PC-3 (cell line): Measurements from ENCODE around the gene FAM53B. TPM values are rescaled to one million over a fixed set of nuclear protein-coding genes. Genes with fewer than 3 reads are reported as not detected.

Source experiments
- ATAC-seq: fragments of 200-7000 bp; cut with Tn5 transposase; 2 replicates; pipeline ENCODE4 v1.9.1; 2020; ENCODE audit warnings: mild to moderate bottlenecking, moderate library complexity
- BruUV-seq: library from RNA; stranded (reverse); fragments of 400-500 nt; replicated peaks from 2 replicates; lab custom pipeline; 2021; lab: Mats Ljungman, UMichigan
- CTCF ChIA-PET: fragments of 300-600 bp; sonication (Branson Sonifier 250); formaldehyde crosslinking; loops from one replicate; lab custom pipeline; 2022; ENCODE audit warnings: antibody characterized with exemption; lab: Charles Lee
- POLR2A ChIA-PET: fragments of 300-600 bp; sonication (Branson Sonifier 250); formaldehyde crosslinking; loops from one replicate; lab custom pipeline; 2022; ENCODE audit warnings: antibody characterized with exemption; ENCODE audit not compliant: unreplicated experiment; lab: Charles Lee
- DNase-seq: peaks from one replicate; pipeline ENCODE4 v3.0.0-alpha.2; 2015
- H2AFZ ChIP-seq: fragments of 300-600 bp; sonication (generic); 2 replicates; pipeline ENCODE4 v1.6.0; 2016; ENCODE audit warnings: antibody characterized with exemption, low read length
- H3F3A ChIP-seq: fragments of 300-600 bp; sonication (generic); one replicate; pipeline ENCODE4 v1.6.0; 2017; ENCODE audit warnings: antibody characterized with exemption, low read length, control low read depth, mild to moderate bottlenecking; ENCODE audit not compliant: unreplicated experiment
- H3K27ac ChIP-seq: fragments of 300-600 bp; sonication (generic); 2 replicates; pipeline ENCODE4 v1.5.1; 2016; ENCODE audit warnings: mild to moderate bottlenecking, low read length
- H3K27me3 ChIP-seq: fragments of 300-600 bp; sonication (generic); 2 replicates; pipeline ENCODE4 v1.6.1; 2016; ENCODE audit warnings: low read length, mixed read lengths
- H3K36me3 ChIP-seq: fragments of 300-600 bp; sonication (generic); 2 replicates; pipeline ENCODE4 v1.6.1; 2016; ENCODE audit warnings: low read depth, mixed run types, low read length, mixed read lengths
- H3K4me1 ChIP-seq: fragments of 300-600 bp; sonication (generic); 2 replicates; pipeline ENCODE4 v1.5.1; 2016; ENCODE audit warnings: low read length; ENCODE audit not compliant: insufficient read depth
- H3K4me2 ChIP-seq: fragments of 300-600 bp; sonication (generic); 2 replicates; pipeline ENCODE4 v1.6.0; 2016; ENCODE audit warnings: low read length
- H3K4me3 ChIP-seq: fragments of 300-600 bp; sonication (generic); 2 replicates; pipeline ENCODE4 v1.5.1; 2016; ENCODE audit warnings: mild to moderate bottlenecking, low read length, mixed read lengths
- H3K79me2 ChIP-seq: fragments of 300-600 bp; sonication (generic); 2 replicates; pipeline ENCODE4 v1.6.1; 2017; ENCODE audit warnings: low read length, mixed read lengths
- H3K9ac ChIP-seq: fragments of 300-600 bp; sonication (generic); 2 replicates; pipeline ENCODE4 v1.6.0; 2016; ENCODE audit warnings: mild to moderate bottlenecking, low read length
- H3K9me2 ChIP-seq: fragments of 300-600 bp; sonication (generic); replicated peaks from 2 replicates; pipeline ENCODE4 v1.6.1; 2016; ENCODE audit warnings: mixed run types, low read length, mixed read lengths
- H3K9me3 ChIP-seq: fragments of 300-600 bp; sonication (generic); 2 replicates; pipeline ENCODE4 v1.6.1; 2016; ENCODE audit warnings: low read length, mixed read lengths
- H4K20me1 ChIP-seq: fragments of 300-600 bp; sonication (generic); 2 replicates; pipeline ENCODE4 v1.6.1; 2016; ENCODE audit warnings: low read length, mixed read lengths
- CTCF ChIP-seq: fragments of 300-600 bp; sonication (generic); conservative IDR thresholded peaks from 2 replicates; pipeline ENCODE4 v1.5.1; 2017; ENCODE audit warnings: antibody characterized with exemption, low read depth, mild to moderate bottlenecking, low read length
- EZH2 ChIP-seq: fragments of 300-600 bp; sonication (generic); IDR thresholded peaks from one replicate; pipeline ENCODE4 v1.6.1; 2017; ENCODE audit warnings: antibody characterized with exemption, mild to moderate bottlenecking, low read length; ENCODE audit not compliant: unreplicated experiment
- EZH2phosphoT487 ChIP-seq: fragments of 300-600 bp; sonication (generic); IDR thresholded peaks from 2 replicates; pipeline ENCODE4 v1.6.1; 2018; ENCODE audit warnings: mild to moderate bottlenecking, antibody characterized with exemption, low read length, borderline replicate concordance
- intact Hi-C: fragments of 100-400 bp; cut with micrococcal nuclease; formaldehyde crosslinking; loops from 2 replicates; pipeline ENCODE4 v1.9.0; 2023
- total RNA-seq: library from RNA; depleted of rRNA; stranded (reverse); fragments of >200 nt; gene quantifications from 2 replicates; pipeline ENCODE4 v1.2.3, GENCODE V29; 2014

FAM53B gene
- total RNA-seq, 1 experiment from 2014 or later, result 19.4 TPM

DNA sequence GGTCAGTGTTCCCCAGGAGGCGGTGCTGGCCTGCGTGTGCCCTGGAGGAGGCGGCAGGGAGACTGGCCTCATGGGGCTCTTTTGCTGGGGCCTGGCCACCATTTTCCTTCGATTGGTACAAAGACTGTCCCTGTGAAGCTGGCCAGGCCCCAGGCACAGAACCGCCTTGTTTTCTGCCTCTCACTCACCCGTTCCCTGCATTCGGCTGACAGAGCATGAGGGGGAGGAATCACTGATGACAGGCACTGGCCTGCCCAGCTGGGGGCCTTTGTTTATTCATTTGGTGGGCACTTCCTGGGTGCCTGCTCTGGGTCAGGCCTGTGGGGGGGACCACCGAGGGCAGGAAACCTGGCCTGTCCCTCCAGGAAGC is 139.2 kb downstream of the FAM53B start:
- BruUV-seq, result no TSS peak
- CTCF ChIA-PET, result no interaction called here

GRCh38 chr10:124604214-124605000 is 139.8 kb downstream of the FAM53B start:
- H4K20me1 ChIP-seq, result no peaks in the 10 kb centered on the region
- ChIA-PET CTCF (no interaction called here), POLR2A (no interaction called here)
- no peak overlapping the region for H3K9ac ChIP-seq
- H3F3A ChIP-seq, result no peaks in the 10 kb centered on the region
- no TSS peak for BruUV-seq
- no peak overlapping the region for H3K4me3 ChIP-seq
- no peak overlapping the region for H2AFZ ChIP-seq
- no peaks in the 10 kb centered on the region for H3K9me2 ChIP-seq
- ATAC-seq (no peak), DNase-seq (no peak)
- H3K36me3 ChIP-seq, result no peaks in the 10 kb centered on the region
- H3K9me3 ChIP-seq, result no peaks in the 10 kb centered on the region
- H3K79me2 ChIP-seq, result no peaks in the 10 kb centered on the region
- H3K4me2 ChIP-seq, result no peak overlapping the region
- no peaks in the 10 kb centered on the region for H3K4me1 ChIP-seq
- H3K27me3 ChIP-seq, result no peaks in the 10 kb centered on the region
- no peak overlapping the region for H3K27ac ChIP-seq
- intact Hi-C loops, result no loop called here
- TF ChIP-seq EZH2phosphoT487 (no peak), CTCF (no peak), EZH2 (no peak)

More for the DNA sequence above, 139.2 kb downstream of the FAM53B start:
- ATAC-seq (no peak), DNase-seq (no peak)
- Histone ChIP-seq H4K20me1 (no peaks in the 10 kb centered on the region), H3K27ac (no peak overlapping the region), H3K9me2 (no peaks in the 10 kb centered on the region), H3K27me3 (no peaks in the 10 kb centered on the region), H3K9ac (no peak overlapping the region), H3K9me3 (no peaks in the 10 kb centered on the region), H3K4me2 (no peak overlapping the region), H3K79me2 (no peaks in the 10 kb centered on the region), H2AFZ (no peak overlapping the region), H3K4me3 (no peak overlapping the region), H3K4me1 (no peaks in the 10 kb centered on the region), H3K36me3 (no peaks in the 10 kb centered on the region), H3F3A (no peaks in the 10 kb centered on the region)
- POLR2A ChIA-PET, result no interaction called here
- TF ChIP-seq EZH2 (no peak), EZH2phosphoT487 (no peak), CTCF (no peak)
- intact Hi-C loops, result no loop called here
